Right ventricle myocardium inferior (tissue), 1 donor: ENCODE data around the gene BAHD1. TPM values are rescaled to one million over a fixed set of nuclear protein-coding genes. Genes with fewer than 3 reads are reported as not detected.

Experiments used
- ATAC-seq: fragments of 200-7000 bp; cut with Tn5 transposase; one replicate; pipeline ENCODE4 v1.9.1; 2020; ENCODE audit warnings: mild to moderate bottlenecking, moderate library complexity
- DNase-seq: peaks from one replicate; pipeline ENCODE4 v3.0.0; 2021; ENCODE audit errors: missing footprints
- intact Hi-C: fragments of 100-400 bp; cut with DNase I; formaldehyde crosslinking; loops from one replicate; pipeline ENCODE4 v1.11.0; 2022
- total RNA-seq: library from RNA; stranded (reverse); fragmentation: NEBNext Ultra II Directional; extraction: Animal tissue kit (Norgen Biotek cat#: 25700); gene quantifications from one replicate; pipeline ENCODE4 v1.2.1, GENCODE V29; 2021
- donor health status: DM: no; HTN: yes; CAD: no; lungs with severe emphysema.

BAHD1 gene
- total RNA-seq, 1 donor from 2014 or later, result 17.7 TPM

- DNase-seq (peak; percentile 89), ATAC-seq (peak; percentile 91)
- intact Hi-C loops, result loop anchor here (10.0 kb wide), 4 partner anchors 53 to 383 kb away; partner anchors contain the start of genes CCDC32, RAD51, RMDN3 and RPUSD2
Measured at GRCh38 chr15:40511472-40512133, 70.8 kb downstream of the BAHD1 start.

- ATAC-seq, result no peak
- intact Hi-C loops, result loop anchor here (10.0 kb wide), 4 partner anchors 52 to 382 kb away; partner anchors contain the start of genes CCDC32, RAD51, RMDN3 and RPUSD2
Measured at GRCh38 chr15:40512440-40512839, 71.7 kb downstream of the BAHD1 start.

GRCh38 chr15:40513609-40514008 is 72.9 kb downstream of the BAHD1 start:
- DNase-seq (no peak), ATAC-seq (no peak)
- intact Hi-C loops, result loop anchor here (10.0 kb wide), 4 partner anchors 51 to 381 kb away; partner anchors contain the start of genes CCDC32, RAD51, RMDN3 and RPUSD2

More at GRCh38 chr15:40512440-40512839, 71.7 kb downstream of the BAHD1 start:
- DNase-seq, result no peak

- intact Hi-C loops, result loop anchor here (10.0 kb wide), 4 partner anchors 48 to 378 kb away; partner anchors contain the start of genes CCDC32, RAD51, RMDN3 and RPUSD2
- DNase-seq, result no peak
- ATAC-seq, result no peak
Measured at GRCh38 chr15:40516322-40516721, 75.6 kb downstream of the BAHD1 start.

Other genes with a start within 250 kb of the BAHD1 start
- 10.1 TPM for gene PAK6, start 201.9 kb upstream of the BAHD1 start, total RNA-seq
- gene ANKRD63, start 157.9 kb upstream of the BAHD1 start, total RNA-seq, result 0.92 TPM
- 8.2 TPM for gene PLCB2, start 133.0 kb upstream of the BAHD1 start, total RNA-seq
- 55.6 TPM for gene INAFM2, start 117.3 kb upstream of the BAHD1 start, total RNA-seq
- 162 TPM for gene CCDC9B, start 100.0 kb upstream of the BAHD1 start, total RNA-seq
- not detected for gene PHGR1, start 89.9 kb upstream of the BAHD1 start, total RNA-seq
- 3.9 TPM for gene DISP2, start 82.7 kb upstream of the BAHD1 start, total RNA-seq
- gene KNSTRN, start 58.2 kb upstream of the BAHD1 start, total RNA-seq, result 8.5 TPM
- 88.6 TPM for gene IVD, start 35.2 kb upstream of the BAHD1 start, total RNA-seq
- gene CHST14, start 30.0 kb downstream of the BAHD1 start, total RNA-seq, result 7.6 TPM
- 15.6 TPM for gene CCDC32, start 124.1 kb downstream of the BAHD1 start, total RNA-seq
- 8.3 TPM for gene RPUSD2, start 128.3 kb downstream of the BAHD1 start, total RNA-seq
- 0.54 TPM for gene KNL1, start 153.3 kb downstream of the BAHD1 start, total RNA-seq